GM18511 (cell line): ENCODE measurements around the gene PCDH19.
"Not testable (repeated sequence)": the region's sequence is repeated elsewhere in the genome, so short reads cannot be mapped to it uniquely, and the experiment has no call there.

Experiments used
- ATAC-seq: cut with Tn5 transposase; IDR thresholded peaks from one replicate; pipeline ENCODE4 v1.9.1; 2021; ENCODE audit warnings: mild to moderate bottlenecking, moderate library complexity; ENCODE audit not compliant: unreplicated experiment

Gene PCDH19

GRCh38 chrX:100409610-100410590 lies at the start of gene PCDH19:
TSS of gene PCDH19 (minus strand) at chrX:100410273. CDS start at chrX:100408597, 1,676 bp downstream.
- peak; percentile 54 for ATAC-seq

- no peak for ATAC-seq
Observed at GRCh38 chrX:100449696-100450608, 39.9 kb upstream of the PCDH19 start.

GRCh38 chrX:100447655-100448397 lies 37.8 kb upstream of the PCDH19 start:
- ATAC-seq = peak; percentile 72

GRCh38 chrX:100445593-100445992 lies 35.5 kb upstream of the PCDH19 start:
- ATAC-seq = no peak

- not testable (repeated sequence) for ATAC-seq
Observed at GRCh38 chrX:100441321-100441720, 31.2 kb upstream of the PCDH19 start.

- no peak for ATAC-seq
Observed at GRCh38 chrX:100440006-100440405, 29.9 kb upstream of the PCDH19 start.

GRCh38 chrX:100435726-100436125 lies 25.7 kb upstream of the PCDH19 start:
- no peak for ATAC-seq

- no peak for ATAC-seq
Observed at GRCh38 chrX:100424012-100424411, 13.9 kb upstream of the PCDH19 start.

- ATAC-seq = no peak
Observed at GRCh38 chrX:100418556-100418955, 8.5 kb upstream of the PCDH19 start.

GRCh38 chrX:100417681-100418080 lies 7.6 kb upstream of the PCDH19 start:
- ATAC-seq = no peak

- peak; percentile 76 for ATAC-seq
Observed at GRCh38 chrX:100413229-100413628, 3.2 kb upstream of the PCDH19 start.

GRCh38 chrX:100411802-100412715 lies 2.0 kb upstream of the PCDH19 start:
- no peak for ATAC-seq

- ATAC-seq = no peak
Observed at GRCh38 chrX:100410901-100411801, 1.1 kb upstream of the PCDH19 start.

- no peak for ATAC-seq
Observed at GRCh38 chrX:100408713-100409609, 1.1 kb downstream of the PCDH19 start.

GRCh38 chrX:100407784-100408712 lies 2.0 kb downstream of the PCDH19 start:
- ATAC-seq = no peak

GRCh38 chrX:100407147-100407783 lies 2.8 kb downstream of the PCDH19 start:
- no peak for ATAC-seq
